ENCODE measurements around the gene NT5DC2. TPM values are rescaled to one million over a fixed set of nuclear protein-coding genes. Genes with fewer than 3 reads are reported as not detected.

Gene NT5DC2
- total and polyA plus RNA-seq, 2 experiments from 2014 or later = 49.9 to 111 TPM

DNA sequence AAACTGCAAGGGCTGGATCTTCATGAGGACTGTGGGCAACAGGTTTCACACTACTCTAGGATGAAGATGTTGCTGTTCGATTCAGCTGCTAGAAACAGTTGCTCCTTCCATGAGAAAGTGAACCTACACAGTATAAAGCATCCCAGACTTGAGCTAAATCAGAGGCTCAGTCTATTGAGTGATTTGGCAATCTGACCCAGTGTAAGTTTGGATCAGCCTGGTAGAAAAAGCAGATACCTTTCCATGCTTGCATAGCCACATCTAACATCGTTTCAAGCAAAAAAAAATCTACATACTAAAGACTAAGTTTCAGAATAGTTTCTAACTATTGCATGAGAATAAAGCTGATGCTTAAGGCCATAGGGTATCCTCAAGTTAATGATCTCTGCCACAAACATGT lies 7.4 kb upstream of the NT5DC2 start:
- H3K27me3 ChIP-seq (replicated peaks; ENCODE audit: insufficient read depth) = no peaks in the 10 kb centered on the region
- H3K9me2 ChIP-seq (ENCODE audit: insufficient read depth) = no peaks in the 10 kb centered on the region
- no peak overlapping the region for H3K4me3 ChIP-seq
- WGBS, 2 experiments (ENCODE audit: low coverage in 1 of 2, low lambda C conversion rate in 2 of 2, missing lambda C conversion rate in 2 of 2) = 98 to 99% methylated on average over 2 of the region's 2 CpGs
- peaks cover 88% of the 10 kb centered on the region for H3K79me2 ChIP-seq (ENCODE audit: insufficient read depth)
- peaks cover 7% of the 10 kb centered on the region for H3K36me3 ChIP-seq (ENCODE audit: low read depth)
- no peak overlapping the region for H3K9ac ChIP-seq
- H3F3A ChIP-seq (ENCODE audit: insufficient read depth) = peaks cover 52% of the 10 kb centered on the region
- H3K4me1 ChIP-seq (ENCODE audit: insufficient read depth) = peaks cover 37% of the 10 kb centered on the region
- H3K9me3 ChIP-seq (ENCODE audit: low read depth) = no peaks in the 10 kb centered on the region
- DNase-seq = no peak
- in situ Hi-C loops (cut with MboI) = no loop called here
- H4K20me1 ChIP-seq (ENCODE audit: insufficient read depth) = no peaks in the 10 kb centered on the region
- H3K4me2 ChIP-seq (ENCODE audit: unreplicated experiment) = no peak overlapping the region
- no peak overlapping the region for H2AFZ ChIP-seq
- no peak overlapping the region for H3K27ac ChIP-seq
- TF ChIP-seq EZH2phosphoT487 (IDR thresholded peaks at IDR 0.05; ENCODE audit: insufficient read depth, low read depth) (no peak), EZH2 (IDR thresholded peaks at IDR 0.05; ENCODE audit: insufficient read depth, poor library complexity, severe bottlenecking) (no peak)

DNA sequence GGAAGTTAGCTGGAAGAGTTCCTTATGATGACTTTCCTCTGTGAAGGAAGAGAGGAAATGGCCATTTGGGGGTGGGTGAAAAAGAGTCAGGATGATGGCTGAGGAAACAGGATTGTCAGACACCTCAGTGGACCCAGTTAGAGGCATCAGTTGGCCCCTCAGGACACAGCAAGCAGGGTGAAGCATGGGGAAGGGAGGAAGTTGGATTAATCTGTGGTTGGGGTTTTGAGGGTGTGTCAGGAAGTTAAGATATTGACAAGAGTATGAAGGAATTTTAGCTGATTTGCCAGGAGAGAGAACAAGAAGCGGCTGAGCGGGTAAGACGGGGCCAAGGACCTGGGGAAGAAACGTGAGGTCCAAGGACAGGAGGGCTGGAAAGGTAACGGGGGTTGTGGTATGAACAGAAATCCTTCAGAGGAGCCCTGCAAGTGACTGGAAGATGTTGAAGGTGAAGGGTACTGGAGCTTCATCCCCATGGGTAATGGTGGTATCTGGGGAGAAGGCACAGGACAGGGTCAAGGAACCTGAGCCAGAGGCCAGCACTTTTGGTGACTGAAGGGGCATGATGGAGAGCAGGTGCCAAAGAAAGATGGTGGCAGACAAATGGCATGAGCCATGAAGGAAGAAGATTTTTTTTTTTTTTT lies 5.5 kb upstream of the NT5DC2 start:
- no peak overlapping the region for H3K27ac ChIP-seq
- no peaks in the 10 kb centered on the region for H3K9me2 ChIP-seq (ENCODE audit: insufficient read depth)
- DNase-seq = no peak
- no peak overlapping the region for H3K9ac ChIP-seq
- 92 to 98% methylated on average over 5 of the region's 5 CpGs for WGBS, 2 experiments (ENCODE audit: low coverage in 1 of 2, low lambda C conversion rate in 2 of 2, missing lambda C conversion rate in 2 of 2)
- no peaks in the 10 kb centered on the region for H4K20me1 ChIP-seq (ENCODE audit: insufficient read depth)
- in situ Hi-C loops (cut with MboI) = no loop called here
- H3K79me2 ChIP-seq (ENCODE audit: insufficient read depth) = peaks cover 72% of the 10 kb centered on the region
- H3K4me3 ChIP-seq = 0 out of 2 replicates have a peak overlapping the region, but pooled peaks have one; percentile 92
- H3K36me3 ChIP-seq (ENCODE audit: low read depth) = peaks cover 6% of the 10 kb centered on the region
- H3K4me1 ChIP-seq (ENCODE audit: insufficient read depth) = peaks cover 37% of the 10 kb centered on the region
- peaks cover 42% of the 10 kb centered on the region for H3F3A ChIP-seq (ENCODE audit: insufficient read depth)
- no peak for TF ChIP-seq EZH2 (IDR thresholded peaks at IDR 0.05; ENCODE audit: insufficient read depth, poor library complexity, severe bottlenecking)
- H2AFZ ChIP-seq = no peak overlapping the region
- H3K27me3 ChIP-seq (replicated peaks; ENCODE audit: insufficient read depth) = no peaks in the 10 kb centered on the region
- H3K9me3 ChIP-seq (ENCODE audit: low read depth) = no peaks in the 10 kb centered on the region
- H3K4me2 ChIP-seq (ENCODE audit: unreplicated experiment) = peak overlapping the region; percentile 62

DNA sequence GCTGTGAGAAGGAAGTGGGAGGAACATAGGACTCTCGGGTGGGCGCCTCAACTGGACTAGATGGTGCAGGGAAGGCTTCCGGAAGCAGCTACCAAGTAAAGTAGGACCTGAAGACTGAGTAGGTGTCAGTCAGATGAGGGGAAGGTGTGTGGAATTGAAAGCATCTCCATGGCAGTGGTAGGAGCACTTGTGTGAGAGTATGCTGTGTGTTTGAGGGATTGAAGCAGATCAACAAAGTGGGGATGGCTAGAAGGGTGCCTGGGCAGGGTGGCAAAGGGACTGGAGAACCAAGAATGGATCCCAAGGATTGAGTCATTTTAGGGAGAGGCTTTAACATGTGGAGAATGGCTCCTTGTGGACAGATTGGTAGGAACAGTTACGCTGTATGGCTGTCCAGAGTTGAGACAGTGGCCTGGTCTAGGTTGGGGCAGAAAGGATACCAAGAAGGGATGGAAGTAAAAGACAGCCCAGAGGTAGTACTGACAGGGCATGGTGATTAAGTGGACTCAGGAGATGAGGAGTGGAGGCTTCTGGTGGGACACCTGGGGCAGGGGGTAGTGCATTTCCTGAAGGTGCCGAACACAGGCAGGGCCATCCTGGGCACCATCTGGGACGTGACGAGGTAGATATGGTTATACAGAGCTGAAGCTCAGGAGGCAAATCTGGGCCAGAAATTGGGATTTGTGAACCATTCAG lies 4.2 kb upstream of the NT5DC2 start:
- Histone ChIP-seq H3K36me3 (ENCODE audit: low read depth) (peaks cover 2% of the 10 kb centered on the region; the same call in 1 of the 2 replicates), H3K9ac (peak overlapping the region; percentile 94), H3K4me1 (ENCODE audit: insufficient read depth) (peaks cover 37% of the 10 kb centered on the region), H3F3A (ENCODE audit: insufficient read depth) (peaks cover 38% of the 10 kb centered on the region), H3K4me3 (peak overlapping the region; percentile 92), H3K79me2 (ENCODE audit: insufficient read depth) (peaks cover 64% of the 10 kb centered on the region), H4K20me1 (ENCODE audit: insufficient read depth) (no peaks in the 10 kb centered on the region), H3K27ac (peak overlapping the region; percentile 89), H3K27me3 (replicated peaks; ENCODE audit: insufficient read depth) (no peaks in the 10 kb centered on the region), H3K9me2 (ENCODE audit: insufficient read depth) (no peaks in the 10 kb centered on the region), H2AFZ (no peak overlapping the region), H3K9me3 (ENCODE audit: low read depth) (no peaks in the 10 kb centered on the region), H3K4me2 (ENCODE audit: unreplicated experiment) (peak overlapping the region; percentile 97)
- in situ Hi-C loops (cut with MboI) = no loop called here
- 78 to 81% methylated on average over 7 of the region's 7 CpGs for WGBS, 2 experiments (ENCODE audit: low coverage in 1 of 2, low lambda C conversion rate in 2 of 2, missing lambda C conversion rate in 2 of 2)
- peak; percentile 17 for DNase-seq
- no peak for TF ChIP-seq EZH2phosphoT487 (IDR thresholded peaks at IDR 0.05; ENCODE audit: insufficient read depth, low read depth)
- no peak for TF ChIP-seq EZH2 (IDR thresholded peaks at IDR 0.05; ENCODE audit: insufficient read depth, poor library complexity, severe bottlenecking)

DNA sequence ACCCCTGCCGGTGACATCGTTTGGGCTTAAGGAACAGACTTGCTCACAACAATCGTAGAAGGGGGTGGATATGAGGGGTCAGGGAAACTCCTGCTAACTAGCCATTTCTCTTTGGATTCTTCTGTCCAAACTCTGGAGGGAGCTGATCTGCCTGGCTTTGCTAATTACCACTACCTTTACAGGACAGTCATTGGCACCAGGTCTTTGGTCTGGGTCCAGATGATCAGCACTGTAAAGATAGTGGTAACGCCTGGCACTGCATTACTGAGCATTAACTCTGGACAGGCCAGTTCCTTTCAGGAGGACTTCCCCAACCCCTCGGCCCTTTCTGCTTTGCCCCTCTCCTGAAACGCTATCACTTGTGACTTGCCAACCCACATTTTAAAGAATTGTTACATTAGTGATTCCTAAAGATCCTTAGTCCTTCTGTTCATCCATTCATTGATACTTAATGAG lies 3.5 kb upstream of the NT5DC2 start:
- TF ChIP-seq EZH2phosphoT487 (IDR thresholded peaks at IDR 0.05; ENCODE audit: insufficient read depth, low read depth) = no peak
- TF ChIP-seq EZH2 (IDR thresholded peaks at IDR 0.05; ENCODE audit: insufficient read depth, poor library complexity, severe bottlenecking) = no peak
- Histone ChIP-seq H3F3A (ENCODE audit: insufficient read depth) (peaks cover 35% of the 10 kb centered on the region), H4K20me1 (ENCODE audit: insufficient read depth) (no peaks in the 10 kb centered on the region), H2AFZ (peak overlapping the region; percentile 68), H3K9me2 (ENCODE audit: insufficient read depth) (no peaks in the 10 kb centered on the region), H3K27me3 (replicated peaks; ENCODE audit: insufficient read depth) (no peaks in the 10 kb centered on the region), H3K4me1 (ENCODE audit: insufficient read depth) (peaks cover 42% of the 10 kb centered on the region), H3K9me3 (ENCODE audit: low read depth) (no peaks in the 10 kb centered on the region), H3K9ac (peak overlapping the region; percentile 94), H3K79me2 (ENCODE audit: insufficient read depth) (peaks cover 65% of the 10 kb centered on the region), H3K4me3 (peak overlapping the region; percentile 92), H3K4me2 (ENCODE audit: unreplicated experiment) (peak overlapping the region; percentile 97), H3K27ac (peak overlapping the region; percentile 89), H3K36me3 (ENCODE audit: low read depth) (peaks cover 2% of the 10 kb centered on the region; the same call in 1 of the 2 replicates)
- in situ Hi-C loops (cut with MboI) = no loop called here
- no peak for DNase-seq
- WGBS, 2 experiments (ENCODE audit: low coverage in 1 of 2, low lambda C conversion rate in 2 of 2, missing lambda C conversion rate in 2 of 2) = 1 to 3% methylated on average over 6 of the region's 6 CpGs
